ENCODE measurements around the gene DRG2. TPM values are rescaled to one million over a fixed set of nuclear protein-coding genes. Genes with fewer than 3 reads are reported as not detected.

DRG2 gene
- total and polyA plus RNA-seq, 10 of the 15 experiments (the other 5 are each of a cell fraction or from before 2014, with no cell fraction given), result 9.1 to 64.8 (median 45.7) TPM

GRCh38 chr17:18111330-18111971, 23.7 kb downstream of the DRG2 start:
- no peak for TF ChIP-seq SMAD5 (IDR thresholded peaks at IDR 0.05; ENCODE audit: low read depth)
- TF ChIP-seq, protein P1, sequence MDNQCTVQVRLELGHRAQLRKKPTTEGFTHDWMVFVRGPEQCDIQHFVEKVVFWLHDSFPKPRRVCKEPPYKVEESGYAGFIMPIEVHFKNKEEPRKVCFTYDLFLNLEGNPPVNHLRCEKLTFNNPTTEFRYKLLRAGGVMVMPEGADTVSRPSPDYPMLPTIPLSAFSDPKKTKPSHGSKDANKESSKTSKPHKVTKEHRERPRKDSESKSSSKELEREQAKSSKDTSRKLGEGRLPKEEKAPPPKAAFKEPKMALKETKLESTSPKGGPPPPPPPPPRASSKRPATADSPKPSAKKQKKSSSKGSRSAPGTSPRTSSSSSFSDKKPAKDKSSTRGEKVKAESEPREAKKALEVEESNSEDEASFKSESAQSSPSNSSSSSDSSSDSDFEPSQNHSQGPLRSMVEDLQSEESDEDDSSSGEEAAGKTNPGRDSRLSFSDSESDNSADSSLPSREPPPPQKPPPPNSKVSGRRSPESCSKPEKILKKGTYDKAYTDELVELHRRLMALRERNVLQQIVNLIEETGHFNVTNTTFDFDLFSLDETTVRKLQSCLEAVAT (IDR thresholded peaks at IDR 0.05), result no peak
- no peak for TF ChIP-seq FOXK2 (IDR thresholded peaks at IDR 0.05)
- TF ChIP-seq FOS (IDR thresholded peaks at IDR 0.05; ENCODE audit: borderline replicate concordance, extremely low read depth, insufficient read length), result no peak
- no peak for TF ChIP-seq ZNF384 (IDR thresholded peaks at IDR 0.05; ENCODE audit: borderline replicate concordance, low read depth, low read length)
- TF ChIP-seq, protein P2, sequence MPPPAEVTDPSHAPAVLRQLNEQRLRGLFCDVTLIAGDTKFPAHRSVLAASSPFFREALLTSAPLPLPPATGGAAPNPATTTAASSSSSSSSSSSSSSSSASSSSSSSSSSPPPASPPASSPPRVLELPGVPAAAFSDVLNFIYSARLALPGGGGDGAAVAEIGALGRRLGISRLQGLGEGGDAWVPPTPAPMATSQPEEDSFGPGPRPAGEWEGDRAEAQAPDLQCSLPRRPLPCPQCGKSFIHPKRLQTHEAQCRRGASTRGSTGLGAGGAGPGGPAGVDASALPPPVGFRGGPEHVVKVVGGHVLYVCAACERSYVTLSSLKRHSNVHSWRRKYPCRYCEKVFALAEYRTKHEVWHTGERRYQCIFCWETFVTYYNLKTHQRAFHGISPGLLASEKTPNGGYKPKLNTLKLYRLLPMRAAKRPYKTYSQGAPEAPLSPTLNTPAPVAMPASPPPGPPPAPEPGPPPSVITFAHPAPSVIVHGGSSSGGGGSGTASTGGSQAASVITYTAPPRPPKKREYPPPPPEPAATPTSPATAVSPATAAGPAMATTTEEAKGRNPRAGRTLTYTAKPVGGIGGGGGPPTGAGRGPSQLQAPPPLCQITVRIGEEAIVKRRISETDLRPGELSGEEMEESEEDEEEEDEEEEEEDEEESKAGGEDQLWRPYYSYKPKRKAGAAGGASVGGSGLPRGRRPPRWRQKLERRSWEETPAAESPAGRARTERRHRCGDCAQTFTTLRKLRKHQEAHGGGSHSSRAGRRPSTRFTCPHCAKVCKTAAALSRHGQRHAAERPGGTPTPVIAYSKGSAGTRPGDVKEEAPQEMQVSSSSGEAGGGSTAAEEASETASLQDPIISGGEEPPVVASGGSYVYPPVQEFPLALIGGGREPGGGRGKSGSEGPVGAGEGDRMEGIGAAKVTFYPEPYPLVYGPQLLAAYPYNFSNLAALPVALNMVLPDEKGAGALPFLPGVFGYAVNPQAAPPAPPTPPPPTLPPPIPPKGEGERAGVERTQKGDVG (CRISPR knock-in tag; IDR thresholded peaks at IDR 0.05), result no peak
- TF ChIP-seq CHD4 (IDR thresholded peaks at IDR 0.05), result no peak
- TF ChIP-seq SUZ12 (IDR thresholded peaks at IDR 0.05; ENCODE audit: unreplicated experiment), result no peak
- TF ChIP-seq NFYB (IDR thresholded peaks at IDR 0.05; ENCODE audit: insufficient read depth, low read depth, low read length), result no peak
- no peak for TF ChIP-seq IRF4 (IDR thresholded peaks at IDR 0.05; ENCODE audit: low read depth, low read length)
- TF ChIP-seq SMARCA5 (IDR thresholded peaks at IDR 0.05), result no peak
- TF ChIP-seq TCF3 (IDR thresholded peaks at IDR 0.05; ENCODE audit: borderline replicate concordance, insufficient read depth, low read depth, low read length), result no peak
- TF ChIP-seq, protein P3, sequence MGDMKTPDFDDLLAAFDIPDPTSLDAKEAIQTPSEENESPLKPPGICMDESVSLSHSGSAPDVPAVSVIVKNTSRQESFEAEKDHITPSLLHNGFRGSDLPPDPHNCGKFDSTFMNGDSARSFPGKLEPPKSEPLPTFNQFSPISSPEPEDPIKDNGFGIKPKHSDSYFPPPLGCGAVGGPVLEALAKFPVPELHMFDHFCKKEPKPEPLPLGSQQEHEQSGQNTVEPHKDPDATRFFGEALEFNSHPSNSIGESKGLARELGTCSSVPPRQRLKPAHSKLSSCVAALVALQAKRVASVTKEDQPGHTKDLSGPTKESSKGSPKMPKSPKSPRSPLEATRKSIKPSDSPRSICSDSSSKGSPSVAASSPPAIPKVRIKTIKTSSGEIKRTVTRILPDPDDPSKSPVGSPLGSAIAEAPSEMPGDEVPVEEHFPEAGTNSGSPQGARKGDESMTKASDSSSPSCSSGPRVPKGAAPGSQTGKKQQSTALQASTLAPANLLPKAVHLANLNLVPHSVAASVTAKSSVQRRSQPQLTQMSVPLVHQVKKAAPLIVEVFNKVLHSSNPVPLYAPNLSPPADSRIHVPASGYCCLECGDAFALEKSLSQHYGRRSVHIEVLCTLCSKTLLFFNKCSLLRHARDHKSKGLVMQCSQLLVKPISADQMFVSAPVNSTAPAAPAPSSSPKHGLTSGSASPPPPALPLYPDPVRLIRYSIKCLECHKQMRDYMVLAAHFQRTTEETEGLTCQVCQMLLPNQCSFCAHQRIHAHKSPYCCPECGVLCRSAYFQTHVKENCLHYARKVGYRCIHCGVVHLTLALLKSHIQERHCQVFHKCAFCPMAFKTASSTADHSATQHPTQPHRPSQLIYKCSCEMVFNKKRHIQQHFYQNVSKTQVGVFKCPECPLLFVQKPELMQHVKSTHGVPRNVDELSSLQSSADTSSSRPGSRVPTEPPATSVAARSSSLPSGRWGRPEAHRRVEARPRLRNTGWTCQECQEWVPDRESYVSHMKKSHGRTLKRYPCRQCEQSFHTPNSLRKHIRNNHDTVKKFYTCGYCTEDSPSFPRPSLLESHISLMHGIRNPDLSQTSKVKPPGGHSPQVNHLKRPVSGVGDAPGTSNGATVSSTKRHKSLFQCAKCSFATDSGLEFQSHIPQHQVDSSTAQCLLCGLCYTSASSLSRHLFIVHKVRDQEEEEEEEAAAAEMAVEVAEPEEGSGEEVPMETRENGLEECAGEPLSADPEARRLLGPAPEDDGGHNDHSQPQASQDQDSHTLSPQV (IDR thresholded peaks at IDR 0.05), result no peak
- H3K27ac ChIP-seq (ENCODE audit: control insufficient read depth, insufficient read depth), result no peak overlapping the region
- H3K36me3 ChIP-seq (ENCODE audit: control insufficient read depth in 2 of 2, insufficient read depth in 2 of 2, low read length in 1 of 2), result peaks cover 0 to 1% of the 10 kb centered on the region in 2 experiments; a peak in 3 of 4 replicates
- no peaks in the 10 kb centered on the region for H4K20me1 ChIP-seq (ENCODE audit: control insufficient read depth, insufficient read depth)
- no peaks in the 10 kb centered on the region for H3K79me2 ChIP-seq (ENCODE audit: control insufficient read depth, insufficient read depth, low read length)
- DNase-seq (ENCODE audit: low read depth, low spot score), result no peak
- ATAC-seq, result no peak
- SMC1A ChIA-PET (ENCODE audit: uncharacterized antibody, unreplicated experiment), result no interaction called here
- in situ Hi-C loops (cut with MboI), result no loop called here
- no peaks in the 10 kb centered on the region for H3K4me1 ChIP-seq (ENCODE audit: control insufficient read depth, insufficient read depth, low read length)
- no peaks in the 10 kb centered on the region for H3K27me3 ChIP-seq (replicated peaks in 1 of 2; ENCODE audit: control insufficient read depth in 2 of 2, insufficient read depth in 2 of 2, low read length in 1 of 2)
- no TSS peak for BruUV-seq (replicated peaks)
- no peak for FAIRE-seq
- H3K4me3 ChIP-seq, result no peak overlapping the region
- intact Hi-C loops (cut with micrococcal nuclease; ENCODE audit: unreplicated experiment), result no loop called here
- H3K4me2 ChIP-seq (ENCODE audit: control insufficient read depth, insufficient read depth), result no peak overlapping the region
- RAD21 ChIA-PET (ENCODE audit: unreplicated experiment), result no interaction called here
- 46% methylated on average over 6 of the region's 6 CpGs for WGBS (ENCODE audit: insufficient coverage, insufficient replicate concordance, low lambda C conversion rate, missing lambda C conversion rate)
- no peak overlapping the region for H2AFZ ChIP-seq (ENCODE audit: control insufficient read depth, low read depth, low read length)
- CTCF ChIA-PET, result no interaction called here
- H3K9ac ChIP-seq (ENCODE audit: control insufficient read depth, insufficient read depth, low read length), result no peak overlapping the region
- POLR2A ChIA-PET, result interaction anchor here (0.6 kb wide), 2 partner anchors 22 to 168 kb away, joined by 3 to 5 read pairs; no protein-coding TSS in a partner anchor
- H3K9me3 ChIP-seq (replicated peaks; ENCODE audit: control insufficient read depth, insufficient read depth, low read length), result no peaks in the 10 kb centered on the region
